GM23248 (cell line): Measurements from ENCODE around the gene PLA2G2E.
"Not testable (repeated sequence)": the region's sequence is repeated elsewhere in the genome, so short reads cannot be mapped to it uniquely, and the experiment has no call there.

Experiments used
- EZH2 ChIP-seq: fragments of 200-600 bp; sonication (generic); IDR thresholded peaks from 2 replicates; pipeline ENCODE4 v1.6.1; 2018; ENCODE audit warnings: antibody characterized with exemption, mild to moderate bottlenecking; ENCODE audit not compliant: insufficient read depth, poor library complexity, severe bottlenecking
- EZH2phosphoT487 ChIP-seq: fragments of 200-600 bp; sonication (generic); IDR thresholded peaks from 2 replicates; pipeline ENCODE4 v1.6.1; 2018; ENCODE audit warnings: antibody characterized with exemption, moderate library complexity, mild to moderate bottlenecking, low read depth; ENCODE audit not compliant: insufficient read depth

- TF ChIP-seq EZH2, EZH2phosphoT487: not testable (repeated sequence)
Observed at GRCh38 chr1:19880841-19881240, 42.6 kb downstream of the PLA2G2E start.
